Measurements from ENCODE around the gene BCKDHA. TPM values are rescaled to one million over a fixed set of nuclear protein-coding genes. Genes with fewer than 3 reads are reported as not detected.

BCKDHA gene
- total RNA-seq, 4 donors from 2014 or later: 30.3 to 47.0 (median 39.1) TPM

- DNase-seq (ENCODE audit: low spot score) (peak; percentile 54), ATAC-seq (ENCODE audit: low FRiP score) (peak; percentile 87)
- TF ChIP-seq CTCF (IDR thresholded peaks at IDR 0.05): peak in 2 of 3 donors; percentile 73 to 92
These were observed 51.7 kb downstream of the BCKDHA start for GRCh38 chr19:41449079-41449864.

GRCh38 chr19:41449865-41450178, 52.2 kb downstream of the BCKDHA start:
- DNase-seq (ENCODE audit: low spot score) (no peak), ATAC-seq (ENCODE audit: low FRiP score) (no peak)
- no peak for TF ChIP-seq CTCF (IDR thresholded peaks at IDR 0.05)

- ATAC-seq (ENCODE audit: low FRiP score) (no peak), DNase-seq (ENCODE audit: low spot score) (no peak)
- TF ChIP-seq CTCF (IDR thresholded peaks at IDR 0.05): no peak
These were observed 55.1 kb downstream of the BCKDHA start for GRCh38 chr19:41452584-41453275.

GRCh38 chr19:41455936-41456335, 58.3 kb downstream of the BCKDHA start:
- TF ChIP-seq CTCF (IDR thresholded peaks at IDR 0.05): no peak
- no peak for DNase-seq (ENCODE audit: low spot score)
- no peak for ATAC-seq (ENCODE audit: low FRiP score)

- TF ChIP-seq CTCF (IDR thresholded peaks at IDR 0.05): no peak
- ATAC-seq (ENCODE audit: low FRiP score) (no peak), DNase-seq (ENCODE audit: low spot score) (no peak)
These were observed 58.8 kb downstream of the BCKDHA start for GRCh38 chr19:41456342-41456918.

- no peak for TF ChIP-seq CTCF (IDR thresholded peaks at IDR 0.05)
- ATAC-seq (ENCODE audit: low FRiP score) (no peak), DNase-seq (ENCODE audit: low spot score) (no peak)
These were observed 59.6 kb downstream of the BCKDHA start for GRCh38 chr19:41457241-41457640.
